Erythroblast (primary cell): ENCODE data around the gene CCDC85A.

ENCODE experiments used
- GATA1 ChIP-seq: IDR thresholded peaks from 2 replicates; pipeline ENCODE4 v1.6.1; 2011; ENCODE audit warnings: low read depth, mild to moderate bottlenecking, control low read depth, low read length, moderate library complexity
- POLR2A ChIP-seq: IDR thresholded peaks from 2 replicates; pipeline ENCODE4 v1.6.1; 2011; ENCODE audit warnings: mild to moderate bottlenecking, low read length

DNA sequence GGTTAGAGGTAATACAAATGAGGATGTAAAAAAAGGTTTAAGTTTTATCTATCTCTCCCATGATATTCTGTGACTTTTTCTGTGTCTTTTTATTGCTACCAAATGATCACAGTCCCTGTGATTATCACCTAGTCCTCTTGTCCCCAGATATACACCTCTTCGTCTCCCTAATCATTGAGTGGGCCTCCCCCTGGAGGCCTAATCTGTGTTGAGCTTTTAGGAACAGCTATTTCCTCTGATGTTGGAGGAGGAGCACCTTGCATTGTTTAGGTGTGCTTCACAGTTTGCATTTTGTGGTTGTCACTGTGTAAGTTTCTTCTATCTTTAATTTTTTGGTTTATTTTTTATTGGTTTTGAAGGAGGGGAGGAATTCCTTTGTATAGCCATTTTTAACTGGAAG is 33.3 kb downstream of the CCDC85A start:
- TF ChIP-seq POLR2A = no peak
- no peak for TF ChIP-seq GATA1
